Panc1 (cell line): Measurements from ENCODE around the gene SHANK1. TPM values are rescaled to one million over a fixed set of nuclear protein-coding genes. Genes with fewer than 3 reads are reported as not detected.

Source experiments
- ATAC-seq: fragments of 200-7000 bp; cut with Tn5 transposase; 2 replicates; pipeline ENCODE4 v1.9.1; 2020; ENCODE audit warnings: mild to moderate bottlenecking, moderate library complexity
- BruUV-seq: library from RNA; stranded (reverse); fragments of 400-500 nt; replicated peaks from 2 replicates; lab custom pipeline; 2021; lab: Mats Ljungman, UMichigan
- CTCF ChIA-PET: fragments of 300-600 bp; sonication (Branson Sonifier 250); formaldehyde crosslinking; loops from one replicate; lab custom pipeline; 2022; ENCODE audit warnings: antibody characterized with exemption; lab: Charles Lee
- POLR2A ChIA-PET: fragments of 300-600 bp; sonication (Branson Sonifier 250); formaldehyde crosslinking; loops from one replicate; lab custom pipeline; 2022; ENCODE audit warnings: antibody characterized with exemption; lab: Charles Lee
- DNase-seq: peaks from one replicate; pipeline ENCODE4 v3.0.0-alpha.2; 2010; ENCODE audit warnings: low read depth, low spot score
- H3K27ac ChIP-seq: 2 replicates; pipeline ENCODE4 v1.5.1; 2011; ENCODE audit warnings: mild to moderate bottlenecking, low read length, inconsistent platforms
- H3K27me3 ChIP-seq: fragments of 200-500 bp; sonication (Bioruptor generic); 2 replicates; pipeline ENCODE4 v1.6.0; 2014; ENCODE audit warnings: low read length, inconsistent platforms; ENCODE audit not compliant: control insufficient read depth, insufficient read depth
- H3K36me3 ChIP-seq: fragments of 200-500 bp; sonication (Bioruptor generic); 2 replicates; pipeline ENCODE4 v1.5.1; 2014; ENCODE audit warnings: inconsistent platforms, mild to moderate bottlenecking, low read length, moderate library complexity; ENCODE audit not compliant: control insufficient read depth, insufficient read depth
- H3K4me1 ChIP-seq: 2 replicates; pipeline ENCODE4 v1.5.1; 2011; ENCODE audit warnings: inconsistent platforms, mild to moderate bottlenecking, low read length, moderate library complexity; ENCODE audit not compliant: control insufficient read depth, insufficient read depth
- H3K4me3 ChIP-seq, 2 experiments: 2 replicates each; pipeline ENCODE4 v1.5.1; 2011 to 2012; ENCODE audit warnings: low read depth in 2 of 2, low read length in 2 of 2, mild to moderate bottlenecking in 2 of 2, inconsistent platforms in 1 of 2, moderate library complexity in 1 of 2
- H3K9me3 ChIP-seq: fragments of 200-500 bp; sonication (Bioruptor generic); 2 replicates; pipeline ENCODE4 v1.5.1; 2014; ENCODE audit warnings: low read depth, mild to moderate bottlenecking, inconsistent platforms, low read length, moderate library complexity; ENCODE audit not compliant: control insufficient read depth, insufficient read depth
- POLR2AphosphoS5 ChIP-seq: IDR thresholded peaks from 2 replicates; pipeline ENCODE4 v1.6.1; 2012; ENCODE audit warnings: mild to moderate bottlenecking, low read depth, low read length, moderate library complexity
- SIN3A ChIP-seq: IDR thresholded peaks from 2 replicates; pipeline ENCODE4 v1.6.1; 2012; ENCODE audit warnings: low read depth, mild to moderate bottlenecking, low read length, moderate library complexity, borderline replicate concordance; ENCODE audit not compliant: insufficient read depth
- TCF7L2 ChIP-seq: IDR thresholded peaks from 2 replicates; pipeline ENCODE4 v1.6.1; 2011; ENCODE audit warnings: mild to moderate bottlenecking, low read depth, low read length, inconsistent platforms
- in situ Hi-C: cut with HindIII; loops from 2 replicates; pipeline ENCODE4 v1.10.0; 2016; ENCODE audit warnings: low sequenced_read_pairs, low pct_unique_long_range_greater_than_20kb
- intact Hi-C: fragments of 100-400 bp; cut with micrococcal nuclease; formaldehyde crosslinking; loops from one replicate; pipeline ENCODE4 v1.10.0; 2022; ENCODE audit not compliant: unreplicated experiment
- total RNA-seq: library from RNA; stranded (reverse); gene quantifications from one replicate; pipeline ENCODE4 v1.2.1, GENCODE V29; 2021; ENCODE audit not compliant: unreplicated experiment
- TF ChIP-seq, protein P1 (sequence below): fragments of 450-650 bp; IDR thresholded peaks from 2 replicates; pipeline ENCODE4 v1.5.1; 2017; ENCODE audit warnings: mild to moderate bottlenecking
- TF ChIP-seq, protein P2 (sequence below), 2 experiments: IDR thresholded peaks; 2 replicates each; pipeline ENCODE4 v1.6.1; 2011 to 2012; ENCODE audit warnings: low read depth in 2 of 2, control low read depth in 1 of 2, low read length in 1 of 2, mild to moderate bottlenecking in 1 of 2, moderate library complexity in 1 of 2; ENCODE audit not compliant: insufficient read depth in 1 of 2

Gene SHANK1
- total RNA-seq, 1 experiment from 2014 or later: not detected

DNA sequence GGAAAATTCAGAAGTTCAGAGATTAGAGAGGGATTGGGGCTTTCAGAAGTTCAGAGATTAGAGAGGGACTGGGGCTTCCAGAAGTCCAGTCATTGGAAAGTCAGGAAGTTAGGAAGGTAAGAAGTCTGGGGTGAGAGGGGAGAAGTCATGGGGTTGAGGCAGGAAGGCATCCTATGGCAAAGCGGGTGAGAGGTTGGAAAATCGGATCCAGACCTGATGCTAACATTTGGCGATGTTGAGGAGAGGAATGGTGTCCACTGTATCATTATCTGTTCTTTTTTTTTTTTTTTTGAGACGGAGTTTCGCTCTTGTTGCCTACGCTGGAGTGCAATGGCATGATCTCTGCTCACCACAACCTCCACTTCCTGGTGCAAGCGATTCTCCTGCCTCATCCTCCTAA, 91.1 kb downstream of the SHANK1 start:
- BruUV-seq: no TSS peak
- no peak for TF ChIP-seq POLR2AphosphoS5
- TF ChIP-seq TCF7L2: no peak
- TF ChIP-seq, protein P1, sequence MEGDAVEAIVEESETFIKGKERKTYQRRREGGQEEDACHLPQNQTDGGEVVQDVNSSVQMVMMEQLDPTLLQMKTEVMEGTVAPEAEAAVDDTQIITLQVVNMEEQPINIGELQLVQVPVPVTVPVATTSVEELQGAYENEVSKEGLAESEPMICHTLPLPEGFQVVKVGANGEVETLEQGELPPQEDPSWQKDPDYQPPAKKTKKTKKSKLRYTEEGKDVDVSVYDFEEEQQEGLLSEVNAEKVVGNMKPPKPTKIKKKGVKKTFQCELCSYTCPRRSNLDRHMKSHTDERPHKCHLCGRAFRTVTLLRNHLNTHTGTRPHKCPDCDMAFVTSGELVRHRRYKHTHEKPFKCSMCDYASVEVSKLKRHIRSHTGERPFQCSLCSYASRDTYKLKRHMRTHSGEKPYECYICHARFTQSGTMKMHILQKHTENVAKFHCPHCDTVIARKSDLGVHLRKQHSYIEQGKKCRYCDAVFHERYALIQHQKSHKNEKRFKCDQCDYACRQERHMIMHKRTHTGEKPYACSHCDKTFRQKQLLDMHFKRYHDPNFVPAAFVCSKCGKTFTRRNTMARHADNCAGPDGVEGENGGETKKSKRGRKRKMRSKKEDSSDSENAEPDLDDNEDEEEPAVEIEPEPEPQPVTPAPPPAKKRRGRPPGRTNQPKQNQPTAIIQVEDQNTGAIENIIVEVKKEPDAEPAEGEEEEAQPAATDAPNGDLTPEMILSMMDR: no peak
- TF ChIP-seq, protein P2, sequence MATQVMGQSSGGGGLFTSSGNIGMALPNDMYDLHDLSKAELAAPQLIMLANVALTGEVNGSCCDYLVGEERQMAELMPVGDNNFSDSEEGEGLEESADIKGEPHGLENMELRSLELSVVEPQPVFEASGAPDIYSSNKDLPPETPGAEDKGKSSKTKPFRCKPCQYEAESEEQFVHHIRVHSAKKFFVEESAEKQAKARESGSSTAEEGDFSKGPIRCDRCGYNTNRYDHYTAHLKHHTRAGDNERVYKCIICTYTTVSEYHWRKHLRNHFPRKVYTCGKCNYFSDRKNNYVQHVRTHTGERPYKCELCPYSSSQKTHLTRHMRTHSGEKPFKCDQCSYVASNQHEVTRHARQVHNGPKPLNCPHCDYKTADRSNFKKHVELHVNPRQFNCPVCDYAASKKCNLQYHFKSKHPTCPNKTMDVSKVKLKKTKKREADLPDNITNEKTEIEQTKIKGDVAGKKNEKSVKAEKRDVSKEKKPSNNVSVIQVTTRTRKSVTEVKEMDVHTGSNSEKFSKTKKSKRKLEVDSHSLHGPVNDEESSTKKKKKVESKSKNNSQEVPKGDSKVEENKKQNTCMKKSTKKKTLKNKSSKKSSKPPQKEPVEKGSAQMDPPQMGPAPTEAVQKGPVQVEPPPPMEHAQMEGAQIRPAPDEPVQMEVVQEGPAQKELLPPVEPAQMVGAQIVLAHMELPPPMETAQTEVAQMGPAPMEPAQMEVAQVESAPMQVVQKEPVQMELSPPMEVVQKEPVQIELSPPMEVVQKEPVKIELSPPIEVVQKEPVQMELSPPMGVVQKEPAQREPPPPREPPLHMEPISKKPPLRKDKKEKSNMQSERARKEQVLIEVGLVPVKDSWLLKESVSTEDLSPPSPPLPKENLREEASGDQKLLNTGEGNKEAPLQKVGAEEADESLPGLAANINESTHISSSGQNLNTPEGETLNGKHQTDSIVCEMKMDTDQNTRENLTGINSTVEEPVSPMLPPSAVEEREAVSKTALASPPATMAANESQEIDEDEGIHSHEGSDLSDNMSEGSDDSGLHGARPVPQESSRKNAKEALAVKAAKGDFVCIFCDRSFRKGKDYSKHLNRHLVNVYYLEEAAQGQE (IDR thresholded peaks at IDR 0.05; ENCODE audit: insufficient read depth in 1 of 2, low read depth in 2 of 2, low read length in 1 of 2): no peak
- TF ChIP-seq SIN3A: no peak

DNA sequence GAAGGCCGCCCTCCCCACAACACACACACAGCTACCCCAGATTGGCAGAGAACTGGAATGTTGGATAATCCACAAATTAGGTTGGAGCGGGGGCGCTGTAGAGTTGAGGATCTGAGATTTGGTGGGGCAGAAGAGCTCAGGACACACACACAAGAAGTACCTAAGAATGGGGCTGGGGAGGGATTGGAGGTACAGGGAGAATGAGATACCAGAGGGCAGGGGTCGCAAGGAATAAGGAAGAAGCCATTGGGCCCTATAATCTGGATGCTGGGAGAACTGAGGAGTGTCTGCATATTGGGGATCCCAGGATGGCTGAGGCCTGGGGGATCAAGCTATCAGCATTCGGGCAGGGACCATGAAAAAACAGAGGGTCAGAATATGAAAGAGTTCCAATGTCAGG, 91.5 kb downstream of the SHANK1 start:
- DNase-seq: no peak
- TF ChIP-seq, protein P1: no peak
- TF ChIP-seq TCF7L2 (no peak), SIN3A (no peak)
- Histone ChIP-seq H3K27ac (no peak overlapping the region), H3K4me3 (no peak overlapping the region), H3K36me3 (no peaks in the 10 kb centered on the region), H3K27me3 (no peaks in the 10 kb centered on the region), H3K9me3 (no peaks in the 10 kb centered on the region), H3K4me1 (no peaks in the 10 kb centered on the region)
- BruUV-seq: no TSS peak
- no peak for ATAC-seq
- ChIA-PET POLR2A (no interaction called here), CTCF (no interaction called here)
- intact Hi-C loops (no loop called here), in situ Hi-C loops (no loop called here)

More for the DNA sequence above, 91.1 kb downstream of the SHANK1 start:
- Histone ChIP-seq H3K27ac (no peak overlapping the region), H3K4me3 (no peak overlapping the region), H3K4me1 (no peaks in the 10 kb centered on the region), H3K9me3 (0 out of 2 replicates have a peak, but pooled peaks cover 1% of the 10 kb centered on the region), H3K36me3 (no peaks in the 10 kb centered on the region), H3K27me3 (no peaks in the 10 kb centered on the region)
- no peak for DNase-seq
- POLR2A ChIA-PET: no interaction called here
- no peak for ATAC-seq
- CTCF ChIA-PET: no interaction called here
- in situ Hi-C loops (no loop called here), intact Hi-C loops (no loop called here)
